Stimulated activated CD4-positive, alpha-beta T cell treated with anti-CD3 and anti-CD28 coated beads, TNF-alpha, amount 100 ng/mL, for 1 hour (primary cell): ENCODE measurements around the gene CCL15.
"Not testable (repeated sequence)": the region's sequence is repeated elsewhere in the genome, so short reads cannot be mapped to it uniquely, and the experiment has no call there.

Source experiments
- DNase-seq, 3 donors: peaks; one replicate each; pipeline ENCODE4 v3.0.0-alpha.2; 2020; ENCODE audit warnings: low read depth in 3 of 3, low spot score in 1 of 3

CCL15 gene, protein sequence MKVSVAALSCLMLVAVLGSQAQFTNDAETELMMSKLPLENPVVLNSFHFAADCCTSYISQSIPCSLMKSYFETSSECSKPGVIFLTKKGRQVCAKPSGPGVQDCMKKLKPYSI

GRCh38 chr17:36001110-36001771 is at the start of gene CCL15:
Gene CCL15 (minus strand): TSS chr17:36001553. CDS start chr17:36001492, 61 bp downstream.
- DNase-seq, result no peak

DNA sequence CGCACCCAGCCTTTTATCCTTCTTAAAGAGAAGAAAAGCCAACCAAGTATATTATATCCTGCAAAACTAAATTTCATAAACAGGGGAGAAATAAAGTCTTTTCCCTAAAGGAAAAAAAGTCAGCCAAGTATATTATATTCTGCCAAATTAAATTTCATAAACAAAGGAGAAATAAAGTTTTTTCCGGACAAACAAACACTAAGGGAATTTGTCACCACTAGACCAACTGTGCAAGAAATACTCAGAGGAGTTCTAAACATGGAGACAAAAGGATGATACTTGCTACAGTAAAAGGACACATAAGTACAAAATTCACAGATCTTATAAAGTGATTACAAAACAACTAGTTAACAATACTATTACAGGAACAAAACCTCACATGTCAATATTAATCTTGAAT is 48.3 kb upstream of the CCL15 start:
- no peak for DNase-seq

GRCh38 chr17:36048066-36048465 is 46.7 kb upstream of the CCL15 start:
- no peak for DNase-seq

GRCh38 chr17:36036235-36036634 is 34.9 kb upstream of the CCL15 start:
- DNase-seq, result no peak

- DNase-seq, result no peak
These were observed 32.8 kb upstream of the CCL15 start for GRCh38 chr17:36034127-36034526.

DNA sequence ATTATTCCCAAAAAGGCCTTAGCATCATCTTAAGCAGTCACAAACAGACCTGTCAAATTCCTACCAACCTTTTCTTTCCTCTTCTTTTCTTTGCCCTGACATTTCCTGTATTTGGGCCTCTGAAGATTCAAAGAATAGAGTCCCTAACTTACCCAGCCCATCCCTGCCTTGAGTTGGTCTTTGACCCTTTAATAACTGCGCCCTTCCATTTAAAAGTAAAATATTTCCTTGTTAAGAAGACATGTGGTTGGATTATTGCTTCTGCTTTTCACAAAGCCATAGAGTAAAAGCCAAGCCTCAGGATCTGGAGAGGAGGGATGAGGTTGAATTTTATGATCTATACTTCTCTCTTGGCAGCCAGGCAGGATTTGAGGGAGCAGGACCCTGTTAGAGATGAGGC is 29.6 kb upstream of the CCL15 start:
- DNase-seq, result no peak

DNA sequence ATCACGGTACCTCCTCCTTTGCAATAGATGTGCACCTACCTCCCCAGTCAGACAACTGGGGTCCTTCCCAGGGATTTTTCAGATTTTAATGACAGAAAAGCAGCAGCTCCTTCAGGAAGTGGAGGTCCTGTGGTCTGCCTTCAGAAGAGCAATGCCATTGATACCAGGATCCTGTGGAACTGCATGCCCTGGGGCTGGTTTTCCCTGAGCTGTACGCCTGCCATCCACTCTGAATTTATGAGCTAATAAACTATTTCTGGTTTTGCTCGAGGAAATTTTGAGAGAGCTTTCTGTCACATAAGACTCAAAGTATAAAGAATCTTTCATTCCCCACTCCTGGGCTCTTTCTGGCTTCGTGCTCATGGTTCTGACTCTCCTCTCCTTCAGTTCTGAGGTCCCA is 26.4 kb upstream of the CCL15 start:
- no peak for DNase-seq

DNA sequence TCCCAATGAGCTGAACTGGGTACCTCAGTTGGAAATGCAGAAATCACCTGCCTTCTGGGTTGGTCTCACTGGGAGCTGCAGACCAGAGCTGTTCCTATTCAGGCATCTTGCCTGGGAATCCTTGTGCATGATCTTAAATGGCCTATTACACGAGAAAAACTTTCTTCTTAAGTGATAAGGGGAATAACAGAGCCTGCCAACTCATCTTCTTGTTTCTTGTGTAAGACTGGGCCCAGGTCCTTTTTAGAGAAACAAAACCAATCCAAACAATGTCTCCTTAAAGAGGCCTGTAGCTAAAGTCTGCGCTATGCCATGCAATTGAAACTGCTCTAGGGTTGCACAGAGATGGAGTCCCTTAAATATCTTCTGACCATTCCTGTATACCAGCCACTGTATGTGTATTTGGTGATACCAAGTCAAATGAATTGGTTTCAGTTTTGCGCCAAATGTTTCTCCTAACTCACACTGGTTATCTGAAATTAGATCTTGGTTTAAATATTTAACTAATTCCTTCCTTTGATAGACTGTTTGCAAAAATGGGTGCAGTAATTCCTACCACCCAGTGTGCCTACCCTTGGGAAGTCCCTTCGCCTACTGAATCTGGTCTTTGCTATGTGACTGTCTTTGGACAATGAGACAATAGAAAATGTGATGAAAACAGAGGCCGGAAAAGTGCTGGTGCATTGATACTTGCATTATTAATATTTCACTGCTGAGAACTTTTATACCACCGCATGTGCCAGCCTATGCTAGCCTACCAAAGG is 22.9 kb upstream of the CCL15 start:
- DNase-seq, result no peak

DNA sequence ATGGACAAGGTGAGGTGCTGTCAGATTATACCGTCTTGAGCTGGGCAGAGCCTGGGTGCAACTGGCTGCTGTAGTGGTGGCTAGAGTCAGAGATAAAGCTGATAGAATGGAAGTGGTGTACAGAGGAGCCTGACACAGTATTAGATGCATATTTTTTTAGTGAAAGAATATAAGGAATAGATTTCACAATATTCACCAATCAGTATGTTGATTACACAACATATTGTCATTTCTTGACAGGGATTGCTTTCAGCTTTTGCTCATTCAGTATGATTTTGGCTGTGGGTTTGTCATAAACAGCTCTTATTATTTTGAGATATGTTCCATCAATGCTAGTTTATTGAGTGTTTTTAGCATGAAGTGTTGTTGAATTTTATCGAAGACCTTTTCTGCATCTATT is 18.1 kb upstream of the CCL15 start:
- DNase-seq, result no peak

GRCh38 chr17:36017799-36018198 is 16.4 kb upstream of the CCL15 start, which contains the start of gene CCL23:
Gene CCL23 (minus strand): TSS chr17:36017972. CDS start chr17:36017897, 75 bp downstream.
- DNase-seq, result no peak

GRCh38 chr17:36016555-36016954 is 15.2 kb upstream of the CCL15 start:
- no peak for DNase-seq

GRCh38 chr17:36015895-36016294 is 14.5 kb upstream of the CCL15 start:
- not testable (repeated sequence) for DNase-seq

DNA sequence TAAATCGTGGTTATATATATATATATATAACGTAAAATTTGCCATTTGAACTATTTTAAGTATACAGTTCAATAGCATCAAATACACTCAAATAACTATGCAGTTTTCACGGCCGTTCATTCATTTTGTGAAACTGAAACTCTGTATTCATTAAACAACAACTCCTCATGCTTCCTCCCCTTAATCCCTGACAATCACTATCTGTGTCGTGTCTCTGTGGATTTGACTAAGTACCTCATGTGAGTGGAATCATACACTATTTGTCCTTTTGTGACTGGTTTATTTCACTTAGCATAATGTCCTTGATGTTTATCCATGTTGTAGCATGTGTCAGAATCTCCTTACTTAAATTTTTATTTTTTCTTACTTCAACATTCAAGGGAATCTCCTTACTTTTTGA is 13.6 kb upstream of the CCL15 start:
- DNase-seq, result no peak

- no peak for DNase-seq
These were observed 9.8 kb upstream of the CCL15 start for GRCh38 chr17:36011201-36011600.

GRCh38 chr17:36008998-36009665 is 7.8 kb upstream of the CCL15 start:
- DNase-seq, result no peak

DNA sequence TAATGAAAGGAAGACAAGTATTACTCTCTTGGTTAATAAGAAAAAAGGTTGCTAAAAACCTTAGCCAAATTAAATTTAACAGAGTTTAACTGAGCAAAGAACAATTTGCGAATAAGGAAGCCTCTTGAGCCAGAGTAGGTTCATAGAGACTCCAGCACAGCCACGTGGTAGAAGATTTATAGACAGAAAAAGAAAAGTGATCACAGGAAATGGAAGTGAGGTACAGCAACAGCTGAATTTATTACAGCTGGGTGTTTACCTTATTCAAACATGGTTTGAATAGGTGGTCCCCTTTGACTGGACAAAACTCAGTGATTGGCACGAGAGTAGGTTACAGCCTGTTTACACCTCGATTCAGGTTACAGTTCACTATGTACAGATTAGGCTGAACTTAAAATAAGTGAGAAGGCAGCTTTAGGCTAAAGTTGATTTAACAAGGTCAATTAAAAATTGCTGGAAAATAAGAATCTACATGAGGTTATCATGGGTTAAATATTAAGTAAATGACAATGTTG is 3.3 kb upstream of the CCL15 start:
- DNase-seq, result no peak

GRCh38 chr17:36002631-36003030 is 1.3 kb upstream of the CCL15 start:
- DNase-seq, result no peak

DNA sequence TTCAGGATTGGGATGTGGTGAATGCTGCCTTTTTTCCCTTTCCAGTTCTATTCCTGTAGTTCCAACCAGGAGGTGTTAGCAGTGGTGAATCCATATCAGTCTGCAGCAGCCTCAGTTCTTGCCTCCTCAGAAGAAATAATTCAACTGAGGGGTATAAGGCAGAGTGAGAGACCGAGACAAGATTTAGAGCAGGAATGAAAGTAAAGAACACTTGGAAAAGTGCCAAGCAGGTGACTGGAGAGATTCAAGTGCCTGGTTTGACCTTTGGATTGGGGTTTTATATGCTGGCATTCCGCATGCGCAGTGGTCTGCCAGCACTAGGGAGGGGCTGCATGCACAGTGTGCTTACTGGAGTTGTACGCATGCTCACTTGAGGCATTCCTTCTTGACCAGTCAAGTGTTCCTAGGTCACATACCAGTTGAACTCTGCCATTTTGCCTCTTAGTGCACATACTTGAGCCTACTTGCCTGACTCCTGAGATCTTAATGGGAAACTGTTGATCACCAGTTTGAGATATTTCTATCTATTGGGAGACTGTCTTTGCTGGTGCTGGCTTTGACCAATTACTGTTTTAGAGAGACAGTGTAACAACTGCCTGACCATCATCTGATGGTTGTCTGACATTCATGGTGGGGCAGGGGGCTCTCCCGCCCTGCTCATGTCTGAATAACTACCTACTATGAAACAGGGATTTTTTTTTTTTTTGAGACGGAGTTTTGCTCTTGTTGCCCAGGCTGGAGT is 680 bp upstream of the CCL15 start:
- no peak for DNase-seq

DNA sequence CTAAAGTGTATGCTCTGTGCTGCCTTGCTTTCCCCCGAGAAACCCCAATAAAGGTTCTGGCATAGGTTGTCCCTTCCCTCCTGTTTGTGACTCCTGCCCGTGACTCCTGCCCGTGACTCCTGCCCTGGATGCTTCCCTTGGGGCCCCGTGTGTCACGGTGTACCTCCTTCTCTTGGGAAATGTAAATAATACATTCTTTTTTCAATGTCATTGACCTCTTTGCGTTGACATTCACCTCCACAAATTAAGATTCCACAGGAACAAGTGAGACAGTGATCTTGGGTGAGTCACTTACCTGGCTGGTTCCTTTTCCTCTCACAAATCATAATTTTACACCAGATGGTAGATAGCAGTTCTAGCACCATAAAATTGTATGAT is 632 bp downstream of the CCL15 start:
- no peak for DNase-seq

- no peak for DNase-seq
These were observed 2.6 kb downstream of the CCL15 start for GRCh38 chr17:35998756-35999155.

- no peak for DNase-seq
These were observed 3.3 kb downstream of the CCL15 start for GRCh38 chr17:35998018-35998545.
